NCI-H526 (cell line): ENCODE measurements around the gene FBXO45.
"Not testable (repeated sequence)": the region's sequence is repeated elsewhere in the genome, so short reads cannot be mapped to it uniquely, and the experiment has no call there.

Source experiments
- DNase-seq, 2 experiments: peaks; one replicate each; lab custom pipeline; 2025; lab: John Stamatoyannopoulos, UW

Gene FBXO45

GRCh38 chr3:196557236-196557635 is 11.2 kb upstream of the FBXO45 start:
- DNase-seq = no peak

GRCh38 chr3:196558476-196558875 is 10.0 kb upstream of the FBXO45 start:
- no peak for DNase-seq

- no peak for DNase-seq
Measured at GRCh38 chr3:196559826-196560225, 8.6 kb upstream of the FBXO45 start.

GRCh38 chr3:196563721-196564225 is 4.7 kb upstream of the FBXO45 start:
- no peak for DNase-seq

GRCh38 chr3:196569003-196569516 is 600 bp downstream of the FBXO45 start:
- DNase-seq = peak in 1 of 2 experiments; percentile 63

- DNase-seq = not testable (repeated sequence)
Measured at GRCh38 chr3:196570332-196570731, 1.9 kb downstream of the FBXO45 start.

GRCh38 chr3:196572389-196572788 is 3.9 kb downstream of the FBXO45 start:
- no peak for DNase-seq

- DNase-seq = peak in 1 of 2 experiments; percentile 16
Measured at GRCh38 chr3:196585044-196585757, 16.7 kb downstream of the FBXO45 start.

GRCh38 chr3:196590279-196590678 is 21.8 kb downstream of the FBXO45 start:
- no peak for DNase-seq

GRCh38 chr3:196596355-196596754 is 27.9 kb downstream of the FBXO45 start:
- no peak for DNase-seq

GRCh38 chr3:196597971-196598733 is 29.7 kb downstream of the FBXO45 start:
- not testable (repeated sequence) for DNase-seq

- DNase-seq = no peak
Measured at GRCh38 chr3:196599734-196600128, 31.3 kb downstream of the FBXO45 start.

GRCh38 chr3:196600359-196600758 is 31.9 kb downstream of the FBXO45 start:
- no peak for DNase-seq

GRCh38 chr3:196602673-196603072 is 34.2 kb downstream of the FBXO45 start:
- no peak for DNase-seq

GRCh38 chr3:196603683-196604082 is 35.2 kb downstream of the FBXO45 start:
- no peak for DNase-seq

- peak in 1 of 2 experiments; percentile 16 for DNase-seq
Measured at GRCh38 chr3:196604548-196604947, 36.1 kb downstream of the FBXO45 start.

- no peak for DNase-seq
Measured at GRCh38 chr3:196608693-196609092, 40.2 kb downstream of the FBXO45 start.

GRCh38 chr3:196609343-196609775 is 40.9 kb downstream of the FBXO45 start:
- peak; percentile 50 to 92 for DNase-seq

- no peak for DNase-seq
Measured at GRCh38 chr3:196609805-196610515, 41.5 kb downstream of the FBXO45 start.

GRCh38 chr3:196611761-196612483 is 43.5 kb downstream of the FBXO45 start:
- DNase-seq = no peak

GRCh38 chr3:196615234-196615633 is 46.8 kb downstream of the FBXO45 start:
- not testable (repeated sequence) for DNase-seq
